ENCODE results near the gene KRT3. TPM values are rescaled to one million over a fixed set of nuclear protein-coding genes. Genes with fewer than 3 reads are reported as not detected.

Gene KRT3
- total and polyA plus RNA-seq, 10 donors, result not detected

DNA sequence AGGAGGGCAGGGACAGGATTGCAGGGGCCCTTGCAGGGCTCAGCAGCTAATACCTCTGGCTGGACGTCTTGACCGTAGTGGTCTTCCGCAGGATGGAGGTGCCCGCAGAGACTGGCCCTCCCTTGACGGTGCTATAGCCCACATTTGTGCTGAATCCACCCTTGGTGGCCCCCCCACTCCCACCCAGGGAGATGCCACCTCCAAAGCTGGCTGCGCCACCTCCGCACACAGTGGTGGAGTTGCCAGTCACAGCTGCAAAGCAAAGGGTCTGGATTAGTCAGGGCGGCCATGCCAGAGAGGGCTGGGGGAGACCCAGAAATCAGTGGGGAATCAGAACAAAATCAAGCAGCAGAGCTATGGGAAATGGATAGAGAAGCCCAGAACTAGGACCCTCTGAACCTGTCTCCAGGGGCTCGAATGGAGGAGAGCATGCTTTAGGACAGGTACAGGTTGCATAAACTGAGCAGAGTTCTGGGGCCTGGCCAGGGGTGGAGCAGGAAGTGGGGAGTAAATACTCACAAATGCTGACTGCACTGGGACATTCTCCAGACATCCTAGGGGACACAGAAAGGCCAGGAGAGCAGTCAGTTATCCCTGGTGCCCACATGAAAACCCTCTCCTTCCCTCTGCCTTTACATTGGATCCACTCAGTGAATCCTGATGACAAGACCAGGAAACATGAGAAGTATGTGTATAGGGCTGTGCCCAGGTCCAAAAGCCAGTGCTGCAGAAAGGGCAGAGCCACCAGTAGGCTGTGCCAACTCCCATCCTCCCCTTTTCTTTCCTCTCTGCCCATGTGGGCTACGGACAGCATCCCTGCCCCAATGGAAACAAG, 26.1 kb upstream of the KRT3 start:
- WGBS, 5 donors, result 78 to 90% (median 83%) methylated on average over 9 to 10 of the region's 10 CpGs
- Histone ChIP-seq H3K9me3 (no peaks in the 10 kb centered on the region), H3K4me3 (no peak overlapping the region), H3K27me3 (replicated peaks in 1 of 7) (peaks cover 0 to 12% (median 0%) of the 10 kb centered on the region in 7 donors), H3K4me1 (peaks cover 0 to 11% (median 1%) of the 10 kb centered on the region in 6 donors), H3K27ac (no peak overlapping the region), H3K36me3 (no peaks in the 10 kb centered on the region)
- TF ChIP-seq CTCF (IDR thresholded peaks at IDR 0.05 in 8 of 11, conservative IDR thresholded peaks at IDR 0.05 in 3 of 11), result no peak
- TF ChIP-seq POLR2AphosphoS5 (IDR thresholded peaks at IDR 0.05), result no peak
- no peak for TF ChIP-seq POLR2A (IDR thresholded peaks at IDR 0.05)
- intact Hi-C loops (cut with DNase I; ENCODE audit: low total_unique reads), result no loop called here
- peak; percentile 28 for DNase-seq

DNA sequence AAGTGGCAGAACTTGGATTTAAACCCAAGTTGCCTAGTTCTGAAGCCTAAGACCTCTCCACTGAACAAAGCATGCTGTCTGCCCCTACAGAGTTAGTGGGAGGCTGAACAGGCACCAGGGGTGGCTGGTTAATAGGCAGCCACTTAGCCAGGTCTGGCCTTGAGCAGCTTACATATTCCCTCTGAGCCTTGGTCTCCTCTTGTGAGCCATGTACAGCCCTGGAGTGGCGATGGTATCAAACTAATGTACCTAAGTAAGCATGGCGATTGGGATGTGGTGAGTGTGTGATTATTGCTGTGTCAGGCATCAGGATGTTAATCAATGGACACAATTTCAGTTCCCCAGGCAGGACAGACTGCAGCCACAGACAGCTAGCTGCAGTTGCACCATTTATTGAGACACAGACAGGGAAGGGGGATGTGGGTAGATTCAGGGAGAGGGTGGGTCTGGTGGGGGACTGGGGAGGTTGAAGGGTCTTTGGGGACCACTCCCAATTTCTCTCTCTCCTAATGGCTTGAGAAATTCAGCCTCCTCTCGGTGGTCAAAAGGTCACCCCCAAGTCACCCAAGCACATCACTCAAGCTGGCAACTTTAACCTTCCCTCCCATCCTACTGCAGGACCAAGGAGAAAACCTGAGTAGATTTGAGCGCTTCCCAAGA, 25.3 kb upstream of the KRT3 start:
- Histone ChIP-seq H3K9me3 (no peaks in the 10 kb centered on the region), H3K36me3 (no peaks in the 10 kb centered on the region), H3K4me3 (no peak overlapping the region), H3K27me3 (replicated peaks in 1 of 7) (peaks cover 0 to 16% (median 0%) of the 10 kb centered on the region in 7 donors), H3K4me1 (peaks cover 0 to 11% (median 1%) of the 10 kb centered on the region in 6 donors), H3K27ac (no peak overlapping the region)
- TF ChIP-seq POLR2AphosphoS5 (IDR thresholded peaks at IDR 0.05) (no peak), CTCF (IDR thresholded peaks at IDR 0.05 in 8 of 11, conservative IDR thresholded peaks at IDR 0.05 in 3 of 11) (no peak), POLR2A (IDR thresholded peaks at IDR 0.05) (no peak)
- 65 to 89% (median 80%) methylated on average over 4 of the region's 4 CpGs for WGBS, 5 donors
- no peak for DNase-seq
- intact Hi-C loops (cut with DNase I; ENCODE audit: low total_unique reads), result no loop called here

GRCh38 chr12:52820521-52820920, 24.6 kb upstream of the KRT3 start:
- H3K27me3 ChIP-seq (replicated peaks in 1 of 7), result peaks cover 0 to 16% (median 0%) of the 10 kb centered on the region in 7 donors

GRCh38 chr12:52819731-52820510, 24.0 kb upstream of the KRT3 start:
- Histone ChIP-seq H3K4me3 (no peak overlapping the region), H3K36me3 (no peaks in the 10 kb centered on the region), H3K9me3 (no peaks in the 10 kb centered on the region), H3K27ac (no peak overlapping the region), H3K27me3 (replicated peaks in 1 of 7) (peaks cover 0 to 16% (median 0%) of the 10 kb centered on the region in 7 donors), H3K4me1 (peaks cover 0 to 11% (median 1%) of the 10 kb centered on the region in 6 donors)
- TF ChIP-seq POLR2AphosphoS5 (IDR thresholded peaks at IDR 0.05) (no peak), CTCF (IDR thresholded peaks at IDR 0.05 in 8 of 11, conservative IDR thresholded peaks at IDR 0.05 in 3 of 11) (no peak), POLR2A (IDR thresholded peaks at IDR 0.05) (no peak)
- peak; percentile 29 for DNase-seq
- 70 to 76% (median 74%) methylated on average over 6 to 7 of the region's 7 CpGs for WGBS, 5 donors
- intact Hi-C loops (cut with DNase I; ENCODE audit: low total_unique reads), result no loop called here

More at GRCh38 chr12:52820521-52820920, 24.6 kb upstream of the KRT3 start:
- Histone ChIP-seq H3K4me1 (peaks cover 0 to 11% (median 1%) of the 10 kb centered on the region in 6 donors), H3K9me3 (no peaks in the 10 kb centered on the region), H3K4me3 (no peak overlapping the region), H3K27ac (no peak overlapping the region), H3K36me3 (no peaks in the 10 kb centered on the region)
- peak; percentile 28 for DNase-seq
- no peak for TF ChIP-seq POLR2AphosphoS5 (IDR thresholded peaks at IDR 0.05)
- intact Hi-C loops (cut with DNase I; ENCODE audit: low total_unique reads), result no loop called here
- 82 to 93% (median 86%) methylated on average over 6 of the region's 6 CpGs for WGBS, 5 donors

Data from spleen (tissue), 11 donors.